ENCODE data around the gene SLC15A3.
A peak's percentile ranks its signal among the peaks of the same experiment; 100 is the strongest.

Gene SLC15A3

DNA sequence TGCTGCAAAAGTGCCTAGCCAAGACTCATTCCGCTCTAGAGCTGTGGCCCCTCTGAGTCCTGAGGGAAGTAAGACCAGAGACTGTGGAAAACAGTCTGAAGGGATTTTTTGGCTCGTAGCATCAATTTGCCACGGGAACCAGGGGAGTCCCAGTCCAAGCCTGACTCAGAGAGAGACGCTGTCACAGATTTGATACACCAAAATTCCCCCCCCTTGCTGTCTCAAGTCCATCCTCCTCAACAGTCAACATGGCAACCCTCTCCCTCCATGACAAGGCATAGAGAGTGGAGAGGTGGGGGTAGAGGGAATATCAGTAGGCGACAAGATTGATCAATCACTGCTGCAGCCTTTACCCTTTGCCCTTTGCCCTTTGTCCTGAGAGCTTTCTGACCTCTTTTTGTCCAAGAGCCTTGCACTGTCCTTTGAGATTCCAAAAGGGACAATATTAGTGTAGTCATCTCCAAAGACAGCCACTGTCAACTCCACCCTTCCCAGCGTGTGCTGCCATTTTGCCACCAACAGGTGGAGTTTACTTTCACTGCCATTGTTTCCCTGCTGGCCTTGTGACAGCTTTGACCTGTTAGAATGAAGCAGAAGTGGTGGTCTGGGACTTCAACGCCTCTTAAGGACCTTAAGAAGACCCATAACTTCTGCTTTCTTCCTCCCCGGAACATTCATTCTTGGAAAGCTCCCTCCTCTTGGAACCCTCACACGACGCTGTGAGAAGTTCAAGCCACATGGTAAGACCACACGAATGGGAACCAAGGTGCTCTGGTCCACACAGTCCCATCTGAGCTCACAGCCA is 7.3 kb downstream of the SLC15A3 start:
- DNase-seq: peak; percentile 54 to 70

DNA sequence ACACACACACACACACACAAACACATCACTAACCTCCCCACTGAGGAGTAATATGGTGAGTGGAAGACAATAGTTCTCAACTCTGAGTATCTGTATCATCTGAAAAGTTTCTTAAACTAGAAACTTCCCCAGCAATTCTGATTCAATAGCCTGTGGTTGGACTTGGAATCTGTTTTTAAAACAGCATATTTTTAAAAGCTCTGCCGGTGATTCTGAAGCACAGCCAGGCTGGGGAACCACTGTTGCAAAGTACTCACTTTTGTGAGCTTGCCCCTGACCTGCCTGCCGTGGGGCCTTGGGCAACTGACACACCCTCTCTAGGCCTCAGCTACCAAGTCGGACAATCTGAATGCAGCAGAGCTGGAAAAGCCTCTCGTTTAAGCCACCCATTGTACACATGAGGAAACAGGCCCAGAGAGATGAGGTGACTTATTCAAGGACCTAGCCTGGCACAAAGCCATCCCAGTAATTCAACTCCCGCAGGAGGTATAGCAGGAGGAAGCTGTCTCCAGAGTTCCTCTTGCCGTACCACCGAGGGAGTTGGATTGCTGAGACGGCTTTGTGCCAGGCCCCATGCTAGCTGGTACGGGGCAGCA is 8.9 kb downstream of the SLC15A3 start:
- DNase-seq: no peak

DNA sequence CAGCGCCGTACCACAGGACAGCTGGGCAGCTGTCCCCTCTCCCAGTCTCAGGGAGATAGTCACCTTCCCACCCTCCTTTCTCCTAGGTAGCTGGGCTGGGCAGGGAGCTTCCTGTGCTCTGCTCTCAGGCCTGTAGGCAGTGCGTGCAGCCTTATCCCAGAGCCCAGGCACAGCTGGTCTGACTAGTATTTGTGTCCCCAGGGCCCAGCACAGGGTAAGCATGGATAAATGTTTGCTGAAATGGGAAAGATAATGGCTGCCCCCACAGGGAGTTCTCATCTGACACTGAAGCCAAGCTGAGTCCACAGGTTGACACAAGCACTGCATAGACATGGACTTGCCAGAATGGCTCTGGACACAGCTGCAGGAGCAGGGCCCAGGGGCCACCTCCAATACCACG is 9.8 kb downstream of the SLC15A3 start:
- DNase-seq: no peak

DNA sequence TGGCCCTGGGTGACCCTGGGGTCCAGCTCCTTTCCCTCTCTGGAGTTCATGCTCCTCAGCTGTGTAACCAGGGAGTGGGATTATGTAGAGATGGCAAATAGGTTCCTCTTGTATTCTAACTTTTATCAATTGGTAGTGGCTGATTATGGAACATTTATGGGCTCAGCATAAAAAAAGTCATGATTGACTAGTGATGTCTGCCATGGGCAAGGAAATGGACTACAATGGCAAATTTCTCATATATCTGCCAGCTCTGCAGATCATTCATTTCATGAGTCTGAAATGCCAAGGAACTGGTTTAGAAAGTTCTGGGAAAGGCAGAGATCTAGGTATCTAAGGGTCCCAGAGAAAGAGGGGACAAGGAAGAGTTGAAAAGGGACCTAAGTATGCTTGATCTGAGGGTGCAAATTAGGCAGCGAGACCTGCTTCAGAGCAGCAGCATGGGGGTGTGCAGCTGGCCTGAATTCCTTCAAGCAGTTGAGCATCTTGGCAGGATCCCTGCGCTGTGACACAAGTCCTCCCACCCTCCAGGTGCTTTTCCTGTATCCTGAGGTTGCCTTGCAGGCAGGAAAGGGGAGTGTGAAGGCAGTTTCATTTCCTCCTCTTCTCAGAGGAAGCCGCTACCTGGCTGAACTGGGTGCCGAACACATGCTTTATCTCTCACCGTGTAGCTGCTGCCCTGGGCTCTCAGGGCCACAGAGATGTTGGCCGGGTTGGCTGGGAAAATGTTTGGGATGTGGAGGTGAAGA is 10.4 kb downstream of the SLC15A3 start:
- DNase-seq: no peak

DNA sequence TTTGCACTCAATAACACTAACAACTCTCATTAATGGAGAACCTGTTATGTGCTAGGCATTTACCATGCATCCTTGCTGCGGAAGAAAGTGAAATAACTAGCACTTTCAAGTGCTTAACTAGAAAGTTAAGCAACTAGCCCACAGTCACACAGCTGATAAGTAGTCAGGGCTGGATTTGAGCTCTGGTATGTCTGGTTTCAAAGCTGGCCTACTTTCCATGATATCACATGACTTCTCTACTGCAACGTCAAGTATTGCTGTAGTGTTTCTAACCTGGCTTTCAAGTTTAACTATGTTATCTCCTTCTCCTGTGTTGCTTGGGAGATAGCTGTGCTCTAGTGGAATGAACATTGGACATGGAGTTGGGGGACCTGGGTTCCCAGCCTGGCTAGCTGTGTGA is 12.1 kb downstream of the SLC15A3 start:
- no peak for DNase-seq

DNA sequence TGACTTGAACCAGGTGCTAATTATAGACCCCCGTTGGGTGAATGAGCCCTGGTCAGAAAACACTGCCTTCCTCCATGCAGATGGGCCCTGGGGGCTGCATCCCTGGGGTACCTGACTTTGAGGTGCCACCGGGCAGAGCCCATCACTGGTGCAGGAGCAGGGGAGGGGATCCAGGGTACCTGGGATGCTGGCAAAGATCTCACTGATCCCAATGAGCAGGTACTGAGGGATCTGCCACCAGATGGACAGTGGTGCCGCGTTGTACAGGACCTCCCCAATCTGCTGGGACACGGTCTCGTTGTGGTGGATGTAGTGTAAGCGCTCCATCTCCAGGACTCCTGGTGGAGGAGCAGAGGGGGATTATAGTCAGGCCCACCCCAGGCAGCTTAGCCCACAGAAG is 12.7 kb downstream of the SLC15A3 start:
- no peak for DNase-seq

DNA sequence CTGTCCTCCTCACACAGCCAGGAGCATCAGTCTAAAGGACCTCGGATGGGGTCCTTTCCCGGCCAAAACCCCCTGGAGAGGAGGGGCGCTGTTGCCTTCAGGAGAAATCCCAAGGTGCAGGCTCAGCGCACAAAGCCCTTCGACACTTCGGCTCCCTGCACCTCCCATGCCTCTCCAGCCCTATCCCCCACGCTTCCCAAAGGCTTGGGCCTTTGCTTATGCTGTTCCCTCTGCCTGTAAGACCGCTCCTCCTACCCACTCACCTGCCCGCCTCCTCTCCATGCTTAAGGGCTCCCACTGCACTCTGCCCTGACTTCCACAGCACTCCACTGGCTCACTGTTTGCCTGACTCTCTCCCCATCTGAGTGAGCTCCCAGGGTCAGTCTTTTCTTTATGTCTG is 13.5 kb downstream of the SLC15A3 start:
- no peak for DNase-seq

DNA sequence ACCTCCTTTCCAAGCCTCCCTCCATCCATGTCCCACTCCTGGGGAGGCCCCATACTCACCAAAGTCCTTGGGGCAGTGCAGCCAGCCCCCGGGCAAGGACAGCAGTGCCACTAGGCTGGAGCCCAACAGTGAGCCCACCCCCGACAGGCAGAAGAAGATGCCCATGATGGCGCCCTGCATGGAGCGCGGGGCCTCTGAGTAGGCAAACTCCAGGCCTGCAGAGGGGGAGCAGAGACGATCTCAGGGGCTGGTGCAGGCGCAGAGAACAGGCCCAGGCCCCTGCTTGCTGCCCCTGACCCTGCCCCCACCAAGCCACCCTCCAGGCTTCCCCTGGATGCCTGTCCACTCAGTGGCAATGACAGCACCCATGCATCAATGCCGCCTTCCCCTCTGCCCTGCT is 14.2 kb downstream of the SLC15A3 start:
- DNase-seq: no peak

DNA sequence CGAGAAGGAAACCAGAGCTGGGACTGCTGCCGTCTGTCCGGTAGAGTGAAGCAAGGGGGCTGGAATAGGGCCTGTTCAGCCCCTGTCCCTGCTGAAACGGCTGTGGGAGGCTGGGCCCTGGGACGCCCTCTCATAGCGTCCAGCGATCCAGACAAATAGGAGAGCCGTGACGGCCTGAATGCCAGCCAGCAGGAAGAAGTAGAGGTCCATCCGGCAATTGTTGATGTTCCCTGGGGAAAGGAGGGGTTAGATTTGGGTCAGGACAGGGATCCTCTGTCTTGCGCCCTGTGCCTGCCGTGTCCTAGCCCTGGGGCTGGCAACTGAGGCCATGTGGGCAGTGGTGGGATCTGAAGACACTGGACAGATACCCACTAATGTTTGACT is 14.8 kb downstream of the SLC15A3 start:
- DNase-seq: no peak

DNA sequence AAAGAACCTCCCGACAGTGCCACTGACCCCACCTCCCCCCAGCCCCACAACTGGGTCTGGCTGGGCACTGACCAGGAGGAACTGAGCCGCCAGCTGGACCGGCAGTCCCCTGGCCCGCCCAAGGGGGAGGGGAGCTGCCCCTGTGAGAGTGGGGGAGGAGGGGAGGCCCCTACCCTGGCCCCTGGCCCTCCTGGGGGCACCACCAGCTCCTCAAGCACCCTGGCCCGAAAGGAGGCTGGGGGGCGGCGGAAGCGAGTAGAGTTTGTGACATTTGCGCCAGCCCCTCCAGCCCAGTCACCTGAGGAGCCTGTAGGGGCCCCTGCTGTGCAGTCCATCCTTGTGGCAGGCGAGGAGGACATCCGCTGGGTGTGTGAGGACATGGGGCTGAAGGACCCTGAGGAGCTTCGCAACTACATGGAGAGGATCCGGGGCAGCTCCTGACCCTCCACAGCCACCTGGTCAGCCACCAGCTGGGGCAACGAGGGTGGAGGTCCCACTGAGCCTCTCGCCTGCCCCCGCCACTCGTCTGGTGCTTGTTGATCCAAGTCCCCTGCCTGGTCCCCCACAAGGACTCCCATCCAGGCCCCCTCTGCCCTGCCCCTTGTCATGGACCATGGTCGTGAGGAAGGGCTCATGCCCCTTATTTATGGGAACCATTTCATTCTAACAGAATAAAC is 15.4 kb downstream of the SLC15A3 start:
- DNase-seq: no peak

DNA sequence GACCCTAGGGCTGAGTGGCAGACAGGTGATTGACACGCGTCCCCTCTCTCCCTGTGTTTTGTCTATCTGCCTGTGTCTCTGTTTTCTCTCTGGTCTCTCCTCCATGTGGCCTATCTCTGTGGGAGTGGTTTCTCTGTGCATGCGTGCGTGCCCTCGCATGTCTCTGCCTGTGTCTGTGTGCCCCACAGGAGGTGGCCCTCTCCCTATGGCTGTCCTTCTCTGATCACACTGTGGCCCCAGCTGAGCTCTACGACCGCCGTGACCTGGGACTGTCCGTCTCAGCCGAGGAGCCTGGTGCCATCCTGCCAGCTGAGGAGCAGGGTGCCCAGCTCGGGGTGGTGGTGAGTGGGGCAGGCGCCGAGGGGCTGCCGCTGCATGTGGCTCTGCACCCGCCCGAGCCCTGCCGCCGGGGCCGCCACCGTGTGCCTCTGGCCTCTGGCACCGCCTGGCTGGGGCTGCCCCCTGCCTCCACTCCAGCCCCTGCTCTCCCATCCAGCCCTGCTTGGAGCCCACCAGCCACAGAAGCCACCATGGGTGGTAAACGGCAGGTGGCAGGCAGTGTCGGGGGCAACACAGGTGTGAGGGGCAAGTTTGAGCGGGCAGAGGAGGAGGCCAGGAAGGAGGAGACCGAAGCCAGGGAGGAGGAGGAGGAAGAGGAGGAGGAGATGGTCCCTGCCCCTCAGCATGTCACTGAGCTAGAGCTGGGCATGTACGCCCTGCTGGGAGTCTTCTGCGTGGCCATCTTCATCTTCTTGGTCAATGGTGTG is 16.1 kb downstream of the SLC15A3 start:
- no peak for DNase-seq

DNA sequence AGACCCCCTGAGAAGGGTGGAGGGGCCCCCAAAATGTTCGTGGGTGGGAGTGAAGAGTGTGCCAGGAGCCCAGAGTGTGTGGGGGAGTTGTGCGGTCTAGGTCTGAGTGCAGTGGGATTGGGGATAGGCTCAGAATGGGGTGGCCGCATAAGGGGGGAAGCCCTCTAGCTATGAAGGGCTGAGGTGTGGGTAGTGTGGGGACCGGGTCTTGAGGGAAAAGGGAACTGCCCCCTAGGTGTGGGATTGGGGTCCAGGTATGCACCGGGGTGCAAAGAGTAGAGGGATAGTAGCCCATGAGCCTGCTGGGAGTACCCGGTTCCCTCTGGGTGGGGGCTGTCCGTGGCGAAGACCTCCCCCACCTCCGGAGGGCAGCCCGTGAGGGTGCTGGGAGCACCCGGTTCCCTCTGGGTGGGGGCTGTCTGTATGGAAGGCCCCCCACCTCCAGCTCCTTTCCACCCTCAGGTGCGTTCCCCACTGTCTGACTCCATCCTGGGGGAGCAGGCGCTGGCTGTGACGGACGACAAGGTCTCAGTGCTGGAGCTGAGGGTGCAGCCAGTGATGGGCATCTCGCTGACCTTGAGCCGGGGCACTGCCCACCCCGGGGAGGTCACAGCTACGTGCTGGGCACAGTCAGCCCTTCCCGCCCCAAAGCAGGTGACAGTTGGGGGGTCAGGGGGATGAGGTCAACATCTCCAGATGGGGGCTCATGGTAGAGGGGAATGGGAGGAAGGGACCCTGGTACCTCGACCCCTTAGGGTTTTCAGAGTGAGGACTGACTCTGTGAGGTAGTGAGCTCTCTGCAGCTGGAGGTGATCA is 17.0 kb downstream of the SLC15A3 start:
- no peak for DNase-seq

DNA sequence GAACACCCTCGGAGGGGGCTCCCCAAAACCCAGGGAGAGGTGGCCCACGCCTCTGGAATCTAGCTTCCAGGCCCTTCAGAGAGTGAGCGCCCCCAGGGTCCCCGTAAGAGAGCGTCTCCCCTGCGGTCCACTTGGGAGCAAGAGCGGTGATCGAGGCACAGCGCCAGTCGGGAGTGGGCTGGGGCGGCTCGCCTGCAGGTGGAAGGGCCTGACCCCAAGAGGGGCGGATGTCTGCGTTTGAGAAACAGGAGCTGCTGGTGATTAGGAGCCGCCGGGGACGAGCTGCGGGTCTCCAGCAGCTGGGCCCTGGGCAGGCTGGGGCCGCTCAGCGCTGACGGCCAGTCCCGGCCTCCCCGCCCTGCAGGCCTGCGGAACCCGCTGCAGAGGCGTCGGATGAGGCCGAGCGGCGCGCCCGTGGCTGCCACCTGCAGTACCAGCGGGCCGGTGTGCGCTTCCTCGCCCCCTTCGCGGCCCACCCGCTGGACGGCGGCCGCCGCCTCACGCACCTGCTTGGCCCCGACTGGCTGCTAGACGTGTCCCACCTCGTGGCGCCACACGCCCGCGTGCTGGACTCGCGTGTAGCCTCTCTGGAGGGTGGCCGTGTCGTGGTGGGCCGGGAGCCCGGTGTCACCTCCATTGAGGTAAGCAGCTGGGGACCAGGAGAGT is 17.7 kb downstream of the SLC15A3 start:
- no peak for DNase-seq

DNA sequence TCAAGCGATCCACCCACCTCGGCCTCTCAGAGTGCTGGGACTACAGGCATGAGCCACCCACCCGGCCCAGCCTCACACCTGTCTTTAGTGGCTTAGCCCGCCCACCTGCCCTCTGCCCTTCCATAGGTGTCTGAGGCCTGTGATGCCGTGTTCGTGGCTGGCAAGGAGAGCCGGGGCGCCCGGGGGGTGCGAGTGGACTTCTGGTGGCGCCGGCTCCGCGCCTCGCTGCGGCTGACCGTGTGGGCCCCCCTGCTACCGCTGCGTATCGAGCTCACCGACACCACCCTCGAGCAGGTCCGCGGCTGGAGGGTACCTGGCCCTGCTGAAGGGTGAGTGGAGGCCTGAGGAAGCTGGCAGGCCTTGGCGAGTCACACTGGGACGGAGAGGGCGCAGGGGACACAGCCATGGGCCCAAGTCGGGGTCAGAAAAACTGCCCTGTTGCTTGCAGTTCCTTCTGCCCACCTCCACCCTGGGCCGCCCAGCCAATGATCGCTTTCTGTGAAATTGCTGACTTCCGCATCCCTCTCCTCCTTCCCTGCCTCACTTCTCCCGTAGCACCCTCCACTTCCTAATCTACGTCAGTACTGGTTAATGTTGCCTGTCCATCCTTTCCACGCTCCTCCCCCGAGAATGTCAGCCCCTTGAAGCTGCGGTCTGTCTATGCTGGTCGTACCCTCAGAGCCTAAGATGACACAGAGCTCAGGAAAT is 18.4 kb downstream of the SLC15A3 start:
- no peak for DNase-seq

DNA sequence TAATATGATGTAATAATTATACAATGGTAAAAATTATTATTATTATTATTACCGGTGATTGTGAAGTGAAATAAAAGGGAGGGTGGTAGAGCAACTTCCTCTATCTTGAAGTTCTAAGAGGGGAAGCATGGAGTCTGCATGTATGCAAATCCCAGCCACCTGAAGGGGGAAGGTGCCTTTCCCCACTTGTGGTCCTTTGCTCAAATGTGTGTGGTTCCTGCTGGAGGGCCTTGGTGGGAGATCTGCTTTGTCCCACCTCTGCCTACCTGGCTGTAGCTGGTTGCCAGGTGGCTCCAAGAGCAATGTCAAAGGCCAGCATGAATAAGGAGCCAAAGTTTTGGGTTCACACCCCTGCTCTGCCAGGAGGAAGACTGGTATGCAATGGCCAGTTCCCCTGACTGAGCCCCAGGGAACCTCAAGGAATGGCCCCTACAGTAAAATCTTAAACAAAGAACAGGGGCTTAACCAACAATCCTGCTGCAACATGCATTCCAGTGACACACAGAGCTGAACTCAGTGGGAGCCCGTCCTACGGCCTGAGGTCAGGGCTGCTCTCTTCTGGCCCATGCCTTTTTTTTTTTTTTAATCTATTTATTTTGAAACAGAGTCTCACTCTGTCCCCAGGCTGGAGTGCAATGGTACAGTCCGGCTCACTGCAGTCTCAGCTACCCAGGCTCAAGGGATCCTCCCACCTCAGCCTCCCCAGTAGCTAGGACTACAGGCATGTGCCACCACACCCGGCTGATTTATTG is 19.2 kb downstream of the SLC15A3 start:
- DNase-seq: no peak

DNA sequence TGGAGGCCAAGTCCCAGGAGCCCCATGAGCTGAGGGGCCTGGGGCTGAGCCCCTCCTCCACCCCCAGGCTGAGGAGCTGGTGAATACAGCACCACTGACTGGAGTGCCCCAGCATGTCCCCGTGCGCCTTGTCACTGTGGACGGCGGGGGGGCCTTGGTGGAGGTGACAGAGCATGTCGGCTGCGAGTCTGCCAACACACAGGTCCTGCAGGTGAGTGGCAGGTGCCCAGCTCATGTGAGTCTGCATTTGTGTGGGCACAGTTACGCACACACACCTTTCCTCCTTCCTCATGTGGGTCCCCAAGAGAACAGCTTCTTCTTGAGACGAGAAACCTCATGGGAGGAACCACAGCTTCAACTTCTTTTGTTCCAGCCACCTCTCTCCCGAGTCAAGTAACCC is 20.1 kb downstream of the SLC15A3 start:
- no peak for DNase-seq

DNA sequence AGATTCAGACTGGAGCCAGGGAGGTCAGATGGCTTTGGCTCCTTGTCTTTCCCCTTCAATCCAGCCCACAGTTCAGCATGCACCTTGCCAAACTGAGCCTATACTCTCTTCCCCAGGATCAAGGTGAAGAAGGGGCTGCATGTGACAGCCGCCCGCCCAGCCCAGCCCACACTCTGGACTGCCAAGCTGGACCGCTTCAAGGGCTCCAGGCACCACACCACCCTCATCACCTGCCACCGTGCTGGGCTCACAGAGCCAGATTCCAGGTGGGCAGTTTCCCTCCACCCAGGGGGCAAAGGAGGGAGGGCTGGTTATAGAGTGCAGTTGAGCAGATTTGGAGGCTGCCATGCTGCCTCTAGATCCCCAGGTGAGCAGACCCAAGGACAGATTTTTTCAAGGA is 21.6 kb downstream of the SLC15A3 start:
- no peak for DNase-seq

DNA sequence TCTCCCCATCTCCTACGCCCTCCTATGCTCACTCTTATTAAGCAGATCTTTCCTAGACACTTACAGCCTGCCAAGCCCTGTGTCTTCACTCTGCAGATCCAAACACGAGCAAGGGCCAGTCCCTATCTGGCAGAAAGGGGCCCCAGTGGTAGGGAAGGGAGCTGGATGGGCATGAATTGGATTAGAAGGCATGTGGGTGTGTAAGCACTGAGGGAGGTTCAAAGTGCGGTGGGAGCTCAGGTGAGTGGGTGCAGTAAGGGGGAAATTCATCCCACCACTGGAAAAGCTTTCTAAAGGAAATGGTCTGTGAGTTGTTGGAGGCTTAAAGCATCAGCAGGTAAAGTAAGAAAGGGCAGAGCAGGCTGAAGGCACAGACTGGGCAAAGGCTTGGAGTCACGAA is 22.2 kb downstream of the SLC15A3 start:
- DNase-seq: no peak

DNA sequence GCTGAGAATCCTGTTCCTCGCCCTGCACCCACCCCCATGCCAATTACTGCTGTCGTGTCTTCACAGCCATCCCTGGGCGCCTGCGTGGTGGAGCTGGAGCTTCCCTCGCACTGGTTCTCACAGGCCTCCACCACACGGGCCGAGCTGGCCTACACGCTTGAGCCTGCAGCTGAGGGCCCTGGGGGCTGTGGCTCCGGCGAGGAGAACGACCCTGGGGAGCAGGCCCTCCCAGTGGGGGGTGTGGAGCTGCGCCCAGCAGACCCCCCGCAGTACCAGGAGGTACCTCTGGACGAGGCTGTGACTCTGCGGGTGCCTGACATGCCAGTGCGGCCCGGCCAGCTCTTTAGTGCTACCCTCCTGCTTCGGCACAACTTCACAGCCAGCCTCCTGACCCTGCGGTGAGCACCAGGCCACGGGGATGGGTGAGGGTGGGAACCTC is 23.4 kb downstream of the SLC15A3 start:
- no peak for DNase-seq

DNA sequence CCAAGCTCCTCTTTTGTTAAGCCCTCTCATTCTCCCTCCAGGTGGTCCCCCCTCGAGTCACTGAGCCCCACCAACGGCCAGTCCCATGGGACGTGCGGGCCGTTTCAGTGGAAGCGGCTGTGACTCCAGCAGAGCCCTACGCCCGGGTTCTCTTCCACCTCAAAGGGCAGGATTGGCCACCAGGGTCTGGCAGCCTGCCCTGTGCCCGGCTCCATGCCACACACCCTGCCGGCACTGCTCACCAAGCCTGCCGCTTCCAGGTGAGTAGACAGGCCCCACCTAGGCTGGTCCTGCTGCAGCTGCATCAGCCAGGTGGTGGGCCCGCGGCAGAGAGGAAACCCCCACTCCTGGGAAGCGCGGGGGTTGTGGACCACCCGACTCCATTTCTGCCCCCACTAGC is 24.4 kb downstream of the SLC15A3 start:
- no peak for DNase-seq
